HG02610 (cell line): ENCODE results near the gene ATP10A.

Source experiments
- ATAC-seq: cut with Tn5 transposase; IDR thresholded peaks from one replicate; pipeline ENCODE4 v1.9.1; 2021; ENCODE audit warnings: mild to moderate bottlenecking, moderate library complexity; ENCODE audit not compliant: unreplicated experiment

Gene ATP10A

GRCh38 chr15:25727116-25727515 lies 136.0 kb downstream of the ATP10A start:
- ATAC-seq = no peak

GRCh38 chr15:25725758-25726157 lies 137.4 kb downstream of the ATP10A start:
- no peak for ATAC-seq

GRCh38 chr15:25724899-25725298 lies 138.2 kb downstream of the ATP10A start:
- ATAC-seq = no peak

GRCh38 chr15:25721605-25721955 lies 141.5 kb downstream of the ATP10A start:
- no peak for ATAC-seq

- ATAC-seq = no peak
Measured at GRCh38 chr15:25719101-25719985, 143.8 kb downstream of the ATP10A start.

- ATAC-seq = no peak
Measured at GRCh38 chr15:25718597-25718996, 144.5 kb downstream of the ATP10A start.

GRCh38 chr15:25718169-25718536 lies 145.0 kb downstream of the ATP10A start:
- no peak for ATAC-seq

GRCh38 chr15:25717457-25718168 lies 145.5 kb downstream of the ATP10A start:
- ATAC-seq = no peak

- ATAC-seq = no peak
Measured at GRCh38 chr15:25717127-25717456, 146.0 kb downstream of the ATP10A start.

GRCh38 chr15:25716414-25717126 lies 146.6 kb downstream of the ATP10A start:
- ATAC-seq = no peak

GRCh38 chr15:25715536-25716413 lies 147.4 kb downstream of the ATP10A start:
- ATAC-seq = no peak

GRCh38 chr15:25714538-25714840 lies 148.6 kb downstream of the ATP10A start:
- ATAC-seq = no peak

GRCh38 chr15:25713736-25714537 lies 149.2 kb downstream of the ATP10A start:
- no peak for ATAC-seq

GRCh38 chr15:25712961-25713355 lies 150.2 kb downstream of the ATP10A start:
- ATAC-seq = no peak

GRCh38 chr15:25712192-25712960 lies 150.8 kb downstream of the ATP10A start:
- ATAC-seq = no peak

- no peak for ATAC-seq
Measured at GRCh38 chr15:25711691-25712090, 151.4 kb downstream of the ATP10A start.

- ATAC-seq = no peak
Measured at GRCh38 chr15:25711164-25711563, 152.0 kb downstream of the ATP10A start.

- ATAC-seq = peak; percentile 40
Measured at GRCh38 chr15:25710184-25710583, 152.9 kb downstream of the ATP10A start.

- no peak for ATAC-seq
Measured at GRCh38 chr15:25709437-25710159, 153.5 kb downstream of the ATP10A start.
